Measurements from ENCODE around the gene IGSF1. TPM values are rescaled to one million over a fixed set of nuclear protein-coding genes. Genes with fewer than 3 reads are reported as not detected.

The IGSF1 gene
- total and polyA plus RNA-seq, 2 of the 4 experiments (the other 2 are of a cell fraction), result not detected

- Histone ChIP-seq H4K5ac (ENCODE audit: low read depth, low read length) (no peak overlapping the region), H3K4me1 (ENCODE audit: control insufficient read depth, insufficient read depth, low read length) (no peaks in the 10 kb centered on the region), H3K56ac (ENCODE audit: extremely low read depth, insufficient read depth, low read length) (no peak overlapping the region), H2BK15ac (ENCODE audit: low read depth, low read length) (no peak overlapping the region), H4K8ac (ENCODE audit: low read depth in 2 of 2, low read length in 2 of 2) (no peak overlapping the region), H3K27me3 (ENCODE audit: control insufficient read depth, insufficient read depth, low read length) (no peaks in the 10 kb centered on the region; the same call in 1 of the 2 replicates), H3K9ac (ENCODE audit: low read depth, low read length) (no peak overlapping the region), H3K9me3 (ENCODE audit: control insufficient read depth, insufficient read depth, low read length) (no peaks in the 10 kb centered on the region; the same call in 1 of the 2 replicates), H2AK9ac (replicated peaks; ENCODE audit: low read depth, low read length, poor library complexity) (no peak overlapping the region), H2BK5ac (ENCODE audit: low read depth, low read length, poor library complexity, severe bottlenecking) (no peak overlapping the region), H3K36me3 (ENCODE audit: control insufficient read depth, insufficient read depth, low read length) (no peaks in the 10 kb centered on the region), H4K91ac (ENCODE audit: insufficient read depth, low read depth, low read length) (no peak overlapping the region), H2AK5ac (ENCODE audit: low read depth, low read length) (no peak overlapping the region), H3K79me1 (ENCODE audit: low read depth in 1 of 2, low read length in 2 of 2) (no peaks in the 10 kb centered on the region), H3K4me2 (ENCODE audit: low read depth, low read length) (no peak overlapping the region), H3K14ac (replicated peaks; ENCODE audit: low read depth, low read length) (no peak overlapping the region), H2AFZ (replicated peaks; ENCODE audit: low read length, poor library complexity) (no peak overlapping the region), H2BK120ac (ENCODE audit: low read depth, low read length) (no peak overlapping the region), H3K27ac (ENCODE audit: insufficient read depth, low read length) (no peak overlapping the region), H3K18ac (ENCODE audit: low read depth, low read length) (no peak overlapping the region), H3K23ac (ENCODE audit: low read depth, low read length) (no peak overlapping the region), H2BK20ac (ENCODE audit: low read depth, low read length) (no peak overlapping the region), H3K4ac (ENCODE audit: low read depth, low read length) (no peak overlapping the region), H4K20me1 (ENCODE audit: insufficient read depth, low read length) (no peaks in the 10 kb centered on the region; the same call in 1 of the 2 replicates), H3K9me1 (ENCODE audit: insufficient read depth, low read length) (no peaks in the 10 kb centered on the region), H3K4me3 (ENCODE audit: insufficient read depth, low read depth, low read length) (no peak overlapping the region)
- TF ChIP-seq POLR2A (IDR thresholded peaks at IDR 0.05; ENCODE audit: low read depth, low read length), result no peak
- no peak for TF ChIP-seq CEBPB (IDR thresholded peaks at IDR 0.05; ENCODE audit: low read depth, low read length)
- no peak for TF ChIP-seq FOS (IDR thresholded peaks at IDR 0.05; ENCODE audit: low read depth, low read length)
- TF ChIP-seq MXI1 (IDR thresholded peaks at IDR 0.05; ENCODE audit: borderline replicate concordance, low read depth, low read length), result no peak
- TF ChIP-seq RAD21 (IDR thresholded peaks at IDR 0.05; ENCODE audit: low read length), result no peak
- TF ChIP-seq MAFK (IDR thresholded peaks at IDR 0.05; ENCODE audit: low read depth, low read length), result no peak
- no peak for TF ChIP-seq RCOR1 (IDR thresholded peaks at IDR 0.05; ENCODE audit: insufficient replicate concordance, low read length)
- TF ChIP-seq SMC3 (IDR thresholded peaks at IDR 0.05; ENCODE audit: low read depth, low read length), result no peak
- no peak for TF ChIP-seq CTCF (conservative IDR thresholded peaks at IDR 0.05; ENCODE audit: low read depth, low read length)
- no peak for TF ChIP-seq RFX5 (IDR thresholded peaks at IDR 0.05; ENCODE audit: low read depth, low read length)
- no peak for TF ChIP-seq ELK1 (IDR thresholded peaks at IDR 0.05; ENCODE audit: borderline replicate concordance, low read depth, low read length)
- no peak for TF ChIP-seq USF2 (IDR thresholded peaks at IDR 0.05; ENCODE audit: low read depth, low read length)
- TF ChIP-seq NFE2L2 (IDR thresholded peaks at IDR 0.05; ENCODE audit: low read depth, low read length), result no peak
- TF ChIP-seq MAZ (IDR thresholded peaks at IDR 0.05; ENCODE audit: borderline replicate concordance, low read depth, low read length), result no peak
- no peak for TF ChIP-seq CHD1 (IDR thresholded peaks at IDR 0.05; ENCODE audit: low read depth, low read length)
- TF ChIP-seq BHLHE40 (IDR thresholded peaks at IDR 0.05; ENCODE audit: low read depth, low read length), result no peak
- ATAC-seq (ENCODE audit: low read depth) (no peak), DNase-seq (no peak)
- BruUV-seq (replicated peaks), result no TSS peak
- ChIA-PET POLR2A (ENCODE audit: unreplicated experiment) (interaction anchor here (1.0 kb wide), 1 partner anchor 10 kb away, joined by 3 read pairs; no protein-coding TSS in a partner anchor), CTCF (no interaction called here)
- intact Hi-C loops (cut with micrococcal nuclease), result no loop called here
- WGBS, 2 experiments (ENCODE audit: extremely low coverage in 2 of 2, insufficient read length in 1 of 2), result no CpG with 5 or more reads among the region's 3 CpGs
- dilution Hi-C loops (cut with HindIII; ENCODE audit: low sequenced_read_pairs, unreplicated experiment), result no loop called here
- in situ Hi-C loops (cut with MboI; ENCODE audit: low sequenced_read_pairs), result no loop called here
Measured at GRCh38 chrX:131271274-131271673, 17.8 kb downstream of the IGSF1 start.

Data from IMR-90 (cell line).